AG09319 (cell line): ENCODE data around the gene MXRA8.

Source experiments
- DNase-seq: peaks from one replicate; pipeline ENCODE4 v3.0.0-alpha.2; 2010; ENCODE audit warnings: low read depth; ENCODE audit errors: extremely low read depth
- CTCF ChIP-seq: IDR thresholded peaks from 2 replicates; pipeline ENCODE4 v1.5.1; 2011; ENCODE audit warnings: low read depth, mild to moderate bottlenecking, inconsistent platforms, low read length, moderate library complexity

Gene MXRA8

GRCh38 chr1:1340185-1340584 lies 18.2 kb downstream of the MXRA8 start:
- no peak for TF ChIP-seq CTCF

GRCh38 chr1:1338278-1338677 lies 20.1 kb downstream of the MXRA8 start:
- no peak for TF ChIP-seq CTCF
- no peak for DNase-seq

More at GRCh38 chr1:1340185-1340584, 18.2 kb downstream of the MXRA8 start:
- no peak for DNase-seq

- TF ChIP-seq CTCF = no peak
- no peak for DNase-seq
Measured at GRCh38 chr1:1337793-1338147, 20.6 kb downstream of the MXRA8 start.

GRCh38 chr1:1336931-1337792 lies 21.2 kb downstream of the MXRA8 start:
- no peak for TF ChIP-seq CTCF

GRCh38 chr1:1336446-1336845 lies 21.9 kb downstream of the MXRA8 start:
- no peak for TF ChIP-seq CTCF

More at GRCh38 chr1:1336931-1337792, 21.2 kb downstream of the MXRA8 start:
- no peak for DNase-seq

GRCh38 chr1:1335792-1336248 lies 22.5 kb downstream of the MXRA8 start:
- no peak for TF ChIP-seq CTCF

More at GRCh38 chr1:1336446-1336845, 21.9 kb downstream of the MXRA8 start:
- DNase-seq = no peak

GRCh38 chr1:1335283-1335682 lies 23.1 kb downstream of the MXRA8 start:
- TF ChIP-seq CTCF = no peak
- no peak for DNase-seq

More at GRCh38 chr1:1335792-1336248, 22.5 kb downstream of the MXRA8 start:
- DNase-seq = no peak
